ENCODE data around the gene IQGAP3. TPM values are rescaled to one million over a fixed set of nuclear protein-coding genes. Genes with fewer than 3 reads are reported as not detected.
A peak's percentile ranks its signal among the peaks of the same experiment; 100 is the strongest.
"Not testable (repeated sequence)": the region's sequence is repeated elsewhere in the genome, so short reads cannot be mapped to it uniquely, and the experiment has no call there.

The IQGAP3 gene
- 10 to 100 TPM in 3 of 4 donors, 1 to 10 TPM in 1; 9.6 to 18.8 (median 14.6) TPM for polyA plus RNA-seq (ENCODE audit: insufficient read length in 4 of 4)

DNA sequence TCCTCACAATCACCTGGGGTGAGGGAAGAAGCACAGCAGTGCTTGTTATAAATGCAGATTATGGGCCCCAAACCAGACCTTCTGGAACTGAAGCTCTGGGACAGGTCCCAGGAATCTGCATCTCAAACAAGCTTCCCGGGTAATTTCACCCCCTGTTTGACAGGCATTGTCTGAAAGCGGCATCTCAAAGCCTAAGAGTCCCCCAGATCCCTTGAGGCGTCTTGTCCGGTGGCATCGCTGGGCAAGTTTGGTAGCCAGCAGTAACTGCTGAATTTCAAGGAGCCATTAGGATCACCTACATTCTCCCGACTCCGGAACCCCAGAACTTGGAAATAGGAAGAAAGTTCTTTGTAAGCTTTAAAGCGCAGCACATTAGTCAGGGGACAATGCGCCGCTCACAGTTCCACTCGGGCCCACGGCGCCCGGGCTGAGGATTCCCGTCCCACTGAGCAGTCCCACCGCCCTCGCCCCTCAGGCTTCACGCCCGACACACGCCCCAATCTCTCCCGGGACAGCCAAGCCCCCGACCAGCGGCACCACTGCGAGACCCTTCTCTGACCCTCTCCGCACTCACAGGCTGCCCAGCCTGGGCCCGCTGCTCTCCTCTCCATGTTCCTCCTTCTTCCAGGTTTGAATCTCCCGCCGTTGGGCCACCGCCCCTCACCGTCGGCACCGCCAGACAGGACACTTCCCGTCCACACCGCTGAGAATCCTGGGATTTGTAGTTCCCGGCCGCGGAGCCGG is at the start of gene IQGAP3:
IQGAP3 (minus strand) TSS at position 647 of the 744 bp plus-strand sequence; CDS start at position 611, 36 bp downstream.
- DNase-seq (ENCODE audit: low read depth in 4 of 4, low spot score in 2 of 4), result peak in 2 of 4 donors; percentile 52 to 78

- no peak for DNase-seq (ENCODE audit: low read depth in 4 of 4, low spot score in 2 of 4)
Measured at GRCh38 chr1:156619582-156619955, 47.2 kb upstream of the IQGAP3 start.

- DNase-seq (ENCODE audit: low read depth in 4 of 4, low spot score in 2 of 4), result no peak
Measured at GRCh38 chr1:156618853-156619581, 46.7 kb upstream of the IQGAP3 start, which contains the start of gene HAPLN2. Gene HAPLN2 (plus strand): TSS chr1:156619415. CDS start chr1:156623491, 4,076 bp downstream.

DNA sequence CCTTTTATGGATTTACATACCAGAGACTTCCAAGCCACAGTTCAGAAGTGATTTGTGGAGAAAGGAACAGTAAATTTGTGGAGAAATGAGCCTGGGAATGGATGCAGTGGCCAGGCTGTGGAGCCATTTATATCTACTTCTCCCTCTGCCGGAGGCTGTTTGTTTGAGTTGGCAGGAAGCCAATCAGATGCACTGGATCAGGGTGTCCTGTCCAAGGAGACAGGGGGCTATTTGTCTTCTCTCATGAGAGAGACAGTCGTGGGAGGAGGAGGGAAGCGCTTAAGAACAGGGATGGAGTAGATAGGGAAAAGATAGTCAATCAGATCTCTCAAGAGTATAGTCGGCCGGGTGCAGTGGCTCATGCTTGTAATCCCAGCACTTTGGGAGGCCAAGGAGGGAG is 44.1 kb upstream of the IQGAP3 start:
- DNase-seq (ENCODE audit: low read depth in 4 of 4, low spot score in 2 of 4), result peak in 3 of 4 donors; percentile 63 to 90 (median 84)

GRCh38 chr1:156615946-156616345 is 43.6 kb upstream of the IQGAP3 start:
- no peak for DNase-seq (ENCODE audit: low read depth in 4 of 4, low spot score in 2 of 4)

GRCh38 chr1:156612666-156613065 is 40.3 kb upstream of the IQGAP3 start:
- DNase-seq (ENCODE audit: low read depth in 4 of 4, low spot score in 2 of 4), result no peak

DNA sequence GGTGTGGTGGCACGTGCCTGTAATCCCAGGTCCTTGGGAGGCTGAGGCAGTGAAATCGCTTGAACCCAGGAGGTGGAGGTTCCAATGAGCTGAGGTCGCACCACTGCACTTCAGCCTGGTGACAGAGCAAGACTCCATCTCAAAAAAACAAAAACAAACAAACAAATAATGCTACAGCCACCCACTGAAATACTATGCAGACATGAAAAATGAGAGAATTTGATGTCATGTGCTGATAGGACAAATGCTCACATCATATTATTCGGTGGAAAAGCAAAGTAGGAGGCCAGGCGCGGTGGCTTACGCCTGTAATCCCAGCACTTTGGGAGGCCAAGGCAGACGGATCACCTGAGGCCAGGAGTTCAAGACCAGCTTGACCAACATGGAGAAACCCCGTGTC is 37.7 kb upstream of the IQGAP3 start:
- not testable (repeated sequence) for DNase-seq (ENCODE audit: low read depth in 4 of 4, low spot score in 2 of 4)

DNA sequence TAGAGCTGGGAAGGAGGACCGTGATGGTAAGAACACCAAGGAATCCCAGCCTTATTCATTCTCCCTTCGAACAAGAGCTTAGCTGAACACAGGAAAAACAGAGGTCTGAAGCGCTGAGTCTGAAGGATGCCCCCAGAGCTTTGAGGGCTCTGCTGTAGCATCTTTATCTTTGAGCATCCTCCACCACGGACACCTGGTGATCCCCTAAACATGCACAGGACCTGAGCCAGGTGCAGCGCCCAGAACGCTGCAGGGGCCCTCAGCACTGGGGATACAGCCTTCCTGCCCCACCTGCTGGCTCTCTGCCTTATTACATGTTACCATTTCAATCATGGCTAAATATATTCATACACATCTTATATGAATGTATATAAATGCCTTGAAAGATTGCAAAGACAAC is 36.6 kb upstream of the IQGAP3 start:
- no peak for DNase-seq (ENCODE audit: low read depth in 4 of 4, low spot score in 2 of 4)

DNA sequence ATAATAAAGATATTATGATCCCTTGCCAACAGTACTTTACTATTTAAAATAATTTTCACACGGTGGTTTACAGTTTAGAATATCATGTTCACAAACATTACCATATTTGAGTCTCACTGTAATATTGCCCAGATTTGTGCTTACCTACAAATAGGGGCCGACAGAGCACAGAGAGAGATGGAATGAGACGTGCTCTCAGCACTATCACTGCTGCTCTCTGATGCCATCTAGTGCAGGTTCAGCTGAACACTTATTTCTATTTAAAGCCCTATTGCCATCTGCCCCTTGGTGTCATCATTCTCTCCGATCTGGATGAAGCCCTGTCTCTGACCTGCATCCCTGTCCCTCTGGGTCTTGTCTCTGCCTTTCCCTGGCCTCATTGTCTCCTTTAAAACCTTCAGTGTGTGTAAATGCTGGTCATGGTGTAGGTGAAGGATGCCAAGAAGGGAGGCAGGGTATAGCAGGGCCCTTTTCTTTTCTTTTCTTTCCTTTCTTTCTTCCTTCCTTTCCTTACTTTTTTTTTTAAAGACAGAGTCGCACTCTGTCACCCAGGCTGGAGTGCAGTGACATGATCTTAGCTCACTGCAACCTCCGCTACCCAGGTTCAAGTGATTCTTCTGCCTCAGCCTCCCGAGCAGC is 35.8 kb upstream of the IQGAP3 start:
- no peak for DNase-seq (ENCODE audit: low read depth in 4 of 4, low spot score in 2 of 4)

DNA sequence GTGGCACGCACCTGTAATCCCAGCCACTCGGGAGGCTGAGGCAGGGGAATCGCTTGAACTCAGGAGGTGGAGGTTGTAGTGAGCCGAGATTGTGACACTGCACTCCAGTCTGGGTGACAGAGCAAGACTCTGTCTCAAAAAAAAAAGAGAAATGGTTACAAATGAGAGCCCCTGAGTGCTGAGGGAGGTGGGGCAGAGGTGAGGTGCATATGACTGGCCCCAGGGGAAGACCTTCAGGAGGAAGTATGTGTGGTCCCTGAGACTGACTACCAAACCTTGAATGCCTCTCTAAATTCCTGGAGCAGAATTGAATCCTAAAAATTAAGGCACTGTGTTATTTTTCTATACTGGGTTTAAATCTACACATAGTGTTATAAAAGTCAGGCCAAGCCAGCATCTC is 35.0 kb upstream of the IQGAP3 start:
- DNase-seq (ENCODE audit: low read depth in 4 of 4, low spot score in 2 of 4), result not testable (repeated sequence)

- no peak for DNase-seq (ENCODE audit: low read depth in 4 of 4, low spot score in 2 of 4)
Measured at GRCh38 chr1:156602557-156602993, 30.2 kb upstream of the IQGAP3 start.

- no peak for DNase-seq (ENCODE audit: low read depth in 4 of 4, low spot score in 2 of 4)
Measured at GRCh38 chr1:156601892-156602291, 29.5 kb upstream of the IQGAP3 start.

- DNase-seq (ENCODE audit: low read depth in 4 of 4, low spot score in 2 of 4), result peak in 2 of 4 donors; percentile 70 to 82
Measured at GRCh38 chr1:156601122-156601830, 28.9 kb upstream of the IQGAP3 start, which contains the start of gene GPATCH4. Gene GPATCH4 (minus strand): TSS chr1:156601479.

- DNase-seq (ENCODE audit: low read depth in 4 of 4, low spot score in 2 of 4), result no peak
Measured at GRCh38 chr1:156600733-156601121, 28.4 kb upstream of the IQGAP3 start.

DNA sequence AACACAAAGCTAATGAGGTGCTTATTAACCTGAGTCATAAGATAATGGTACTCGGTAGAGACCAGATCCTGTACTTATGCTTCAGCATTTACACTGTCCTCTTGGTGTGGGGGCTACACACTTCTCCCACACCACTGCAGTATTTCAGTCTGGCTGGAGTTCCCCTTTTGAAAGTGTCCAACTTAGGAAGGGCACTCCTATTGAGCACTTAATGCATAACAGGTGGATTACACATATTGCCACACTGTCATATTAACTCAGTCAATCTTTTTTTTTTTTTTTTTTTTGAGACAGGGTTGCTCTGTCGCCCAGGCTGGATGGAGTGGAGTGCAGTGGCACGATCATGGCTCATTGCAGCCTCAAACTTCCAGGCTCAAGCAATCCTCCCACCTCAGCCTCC is 27.4 kb upstream of the IQGAP3 start:
- DNase-seq (ENCODE audit: low read depth in 4 of 4, low spot score in 2 of 4), result no peak

GRCh38 chr1:156598731-156599432 is 26.5 kb upstream of the IQGAP3 start:
- DNase-seq (ENCODE audit: low read depth in 4 of 4, low spot score in 2 of 4), result no peak

- no peak for DNase-seq (ENCODE audit: low read depth in 4 of 4, low spot score in 2 of 4)
Measured at GRCh38 chr1:156598125-156598524, 25.8 kb upstream of the IQGAP3 start.

DNA sequence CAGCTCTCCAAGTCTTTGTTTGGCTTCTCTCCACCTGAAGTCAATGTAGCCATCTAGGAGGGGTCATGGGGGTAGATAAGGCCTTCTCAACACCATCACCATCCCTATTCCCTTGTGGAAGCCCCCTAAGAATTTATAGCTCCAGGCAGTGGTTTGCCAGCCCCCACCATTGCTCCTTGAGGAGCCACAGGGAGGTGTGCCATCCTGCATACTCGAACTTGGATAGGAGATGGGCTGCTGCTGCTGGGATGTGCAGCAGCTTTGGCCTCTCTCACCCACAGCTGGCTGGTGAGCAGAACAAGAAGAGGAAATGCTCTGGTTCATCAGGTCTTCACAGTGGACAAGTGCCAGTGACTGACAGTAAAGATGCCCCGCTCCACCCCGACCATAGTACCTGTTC is 24.1 kb upstream of the IQGAP3 start:
- DNase-seq (ENCODE audit: low read depth in 4 of 4, low spot score in 2 of 4), result no peak

DNA sequence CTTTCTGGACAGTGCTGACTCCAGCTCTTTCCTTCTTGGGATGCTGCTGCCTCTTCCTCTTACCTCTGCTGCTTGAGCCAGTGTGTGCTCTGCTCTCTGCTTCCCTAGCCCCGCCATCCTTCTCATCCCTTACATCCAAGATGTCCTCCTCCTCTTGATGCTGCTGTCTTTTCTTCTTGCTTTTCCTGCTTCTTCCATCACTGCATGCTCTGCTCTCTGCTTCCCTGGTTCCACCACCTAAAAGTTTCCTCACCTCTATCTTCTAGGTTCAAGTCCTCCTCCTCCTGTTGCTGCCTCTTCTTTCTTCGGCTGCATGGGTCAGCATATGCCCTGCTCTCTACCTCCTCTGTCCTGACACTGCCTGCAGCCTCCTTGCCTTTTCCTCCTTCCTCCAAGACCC is 22.7 kb upstream of the IQGAP3 start:
- DNase-seq (ENCODE audit: low read depth in 4 of 4, low spot score in 2 of 4), result no peak

DNA sequence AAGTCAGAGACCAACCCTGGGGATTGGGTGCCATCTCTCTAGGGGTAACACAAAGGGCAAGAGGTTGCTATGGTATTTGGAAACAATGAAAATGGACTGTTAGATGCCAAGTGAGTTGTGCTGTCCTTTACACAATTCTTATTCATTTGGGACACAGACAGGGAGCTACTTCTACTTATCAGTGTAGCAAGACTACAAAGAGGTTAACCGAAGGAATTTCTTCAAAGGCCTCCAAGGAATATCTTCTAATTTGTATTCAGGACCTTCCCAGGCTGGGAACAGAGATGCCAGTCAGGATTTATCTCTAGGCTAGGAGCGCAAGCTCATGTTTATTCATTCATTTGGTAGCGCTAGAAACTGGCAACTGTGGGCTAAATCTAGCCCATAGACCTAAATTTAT is 21.8 kb upstream of the IQGAP3 start:
- DNase-seq (ENCODE audit: low read depth in 4 of 4, low spot score in 2 of 4), result no peak

All from left renal cortex interstitium (tissue), 4 donors.